Liver (tissue), 9 donors: ENCODE results near the gene PIGO. TPM values are rescaled to one million over a fixed set of nuclear protein-coding genes. Genes with fewer than 3 reads are reported as not detected.

Experiments
- DNase-seq: peaks from one replicate; pipeline ENCODE4 v3.0.0-alpha.2; 2017; ENCODE audit warnings: low spot score
- H3K27ac ChIP-seq, 2 donors: one replicate each; pipeline ENCODE4 v1.7.0; 2013; ENCODE audit warnings: inconsistent platforms in 2 of 2, low read length in 2 of 2, control low read depth in 1 of 2, low read depth in 1 of 2, mild to moderate bottlenecking in 1 of 2
- H3K27me3 ChIP-seq, 4 donors: one replicate each; pipeline versions ENCODE4 v1.6.1 to v1.7.0; 2013; ENCODE audit warnings: low read length in 3 of 4, inconsistent platforms in 1 of 4, mild to moderate bottlenecking in 1 of 4, moderate library complexity in 1 of 4; ENCODE audit not compliant: control insufficient read depth in 4 of 4, insufficient read depth in 4 of 4
- H3K36me3 ChIP-seq, 4 donors: one replicate each; pipeline versions ENCODE4 v1.6.1 to v1.7.0; 2013; ENCODE audit warnings: low read length in 3 of 4, mild to moderate bottlenecking in 3 of 4, low read depth in 1 of 4, moderate library complexity in 1 of 4; ENCODE audit not compliant: control insufficient read depth in 4 of 4, insufficient read depth in 3 of 4
- H3K4me1 ChIP-seq, 4 donors: one replicate each; pipeline versions ENCODE4 v1.6.1 to v1.7.0; 2013; ENCODE audit warnings: low read length in 3 of 4, mild to moderate bottlenecking in 3 of 4, moderate library complexity in 1 of 4; ENCODE audit not compliant: control insufficient read depth in 4 of 4, insufficient read depth in 4 of 4
- H3K4me3 ChIP-seq, 3 donors: one replicate each; pipeline versions ENCODE4 v1.6.1 to v1.7.0; 2013; ENCODE audit warnings: low read length in 3 of 3, control low read depth in 1 of 3, low read depth in 1 of 3, mild to moderate bottlenecking in 1 of 3
- H3K9ac ChIP-seq, 2 donors: one replicate each; pipeline ENCODE4 v1.7.0; 2013; ENCODE audit warnings: low read length in 2 of 2, mild to moderate bottlenecking in 2 of 2, moderate library complexity in 2 of 2, control low read depth in 1 of 2, low read depth in 1 of 2
- H3K9me3 ChIP-seq, 4 donors: one replicate each; pipeline versions ENCODE4 v1.6.1 to v1.7.0; 2013; ENCODE audit warnings: low read length in 3 of 4; ENCODE audit not compliant: control insufficient read depth in 4 of 4
- ATF3 ChIP-seq: IDR thresholded peaks from 2 replicates; pipeline ENCODE4 v1.6.1; 2016; ENCODE audit warnings: antibody characterized with exemption
- CTCF ChIP-seq: fragments of 150-350 bp; IDR thresholded peaks from 2 replicates; pipeline ENCODE4 v1.5.1; 2017; ENCODE audit warnings: improper control_type of control experiment, low read depth, low read length; ENCODE audit not compliant: missing input control
- EGR1 ChIP-seq, 2 donors: IDR thresholded peaks; 2 replicates each; pipeline ENCODE4 v1.6.1; 2016 to 2018; ENCODE audit warnings: antibody characterized with exemption in 2 of 2, low read depth in 2 of 2
- FOXA2 ChIP-seq: IDR thresholded peaks from 2 replicates; pipeline ENCODE4 v1.6.1; 2016; ENCODE audit warnings: antibody characterized with exemption
- GABPA ChIP-seq, 2 donors: IDR thresholded peaks in 1 of 2; conservative IDR thresholded peaks in 1 of 2; 2 replicates each; pipeline ENCODE4 v1.6.1; 2016; ENCODE audit warnings: antibody characterized with exemption in 2 of 2, mild to moderate bottlenecking in 1 of 2, moderate library complexity in 1 of 2
- HNF4A ChIP-seq, 2 donors: conservative IDR thresholded peaks; 2 replicates each; pipeline ENCODE4 v1.6.1; 2016; ENCODE audit warnings: antibody characterized with exemption in 2 of 2, mild to moderate bottlenecking in 2 of 2
- HNF4G ChIP-seq: IDR thresholded peaks from 2 replicates; pipeline ENCODE4 v1.6.1; 2016; ENCODE audit warnings: antibody characterized with exemption
- MAX ChIP-seq: IDR thresholded peaks from 2 replicates; pipeline ENCODE4 v1.6.1; 2016; ENCODE audit warnings: antibody characterized with exemption
- NR2F2 ChIP-seq: IDR thresholded peaks from 2 replicates; pipeline ENCODE4 v1.6.1; 2016; ENCODE audit warnings: antibody characterized with exemption
- RAD21 ChIP-seq, 2 donors: IDR thresholded peaks; 2 replicates each; pipeline ENCODE4 v1.6.1; 2016; ENCODE audit warnings: antibody characterized with exemption in 2 of 2, mild to moderate bottlenecking in 2 of 2
- REST ChIP-seq: IDR thresholded peaks from 2 replicates; pipeline ENCODE4 v1.6.1; 2016; ENCODE audit warnings: antibody characterized with exemption, mild to moderate bottlenecking
- RXRA ChIP-seq, 2 donors: IDR thresholded peaks; 2 replicates each; pipeline ENCODE4 v1.6.1; 2017 to 2018; ENCODE audit warnings: antibody characterized with exemption in 2 of 2, mild to moderate bottlenecking in 1 of 2
- TAF1 ChIP-seq: conservative IDR thresholded peaks from 2 replicates; pipeline ENCODE4 v1.6.1; 2016; ENCODE audit warnings: antibody characterized with exemption, mild to moderate bottlenecking
- YY1 ChIP-seq: IDR thresholded peaks from 2 replicates; pipeline ENCODE4 v1.6.1; 2016; ENCODE audit warnings: antibody characterized with exemption, mild to moderate bottlenecking
- ZBTB33 ChIP-seq: IDR thresholded peaks from 2 replicates; pipeline ENCODE4 v1.6.1; 2016; ENCODE audit warnings: antibody characterized with exemption
- WGBS: extraction: QIAGEN DNeasy Blood & Tissue Kit; methylation state at CpG from one replicate; pipeline ENCODE4 v1.1.7; 2013; 5-methylcytosine and 5-hydroxymethylcytosine counted together
- polyA plus RNA-seq, 2 donors: library from polyadenylated mRNA; stranded (reverse) in 1 of 2; unstranded in 1 of 2; fragments of 200-250 nt in 1 of 2; fragments of >200 nt in 1 of 2; fragmentation: Nextera tagmentation in 1 of 2; extraction: Ambion mirVana in 1 of 2; gene quantifications; one replicate each; pipeline versions ENCODE4 v1.2.1 to v1.2.3, GENCODE V29; 2013 to 2015
- total RNA-seq, 2 donors: library from RNA; depleted of rRNA; stranded (reverse); fragments of >200 nt; gene quantifications; one replicate each; pipeline ENCODE4 v1.2.3, GENCODE V29; 2014
- donor health status: healthy.
- donor health status: healthy.
- donor health status: healthy.
- donor health status: healthy.
- donor health status: healthy.

The PIGO gene
- total and polyA plus RNA-seq, 4 donors, result 10.5 to 16.0 (median 15.5) TPM

- no peak overlapping the region for H3K4me3 ChIP-seq
- no peaks in the 10 kb centered on the region for H3K27me3 ChIP-seq
- H3K9ac ChIP-seq, result no peak overlapping the region
- peaks cover 0 to 11% (median 5%) of the 10 kb centered on the region in 4 donors for H3K4me1 ChIP-seq
- WGBS, result 88% methylated on average over 6 of the region's 6 CpGs
- no peak overlapping the region for H3K27ac ChIP-seq
- H3K9me3 ChIP-seq, result no peaks in the 10 kb centered on the region
- no peak for DNase-seq
- TF ChIP-seq HNF4G, result no peak
- no peak for TF ChIP-seq RAD21 (IDR thresholded peaks at IDR 0.05)
- no peak for TF ChIP-seq HNF4A (conservative IDR thresholded peaks at IDR 0.05)
- no peak for TF ChIP-seq CTCF
- TF ChIP-seq REST, result no peak
- no peak for TF ChIP-seq NR2F2
- TF ChIP-seq MAX, result no peak
- TF ChIP-seq TAF1, result no peak
- TF ChIP-seq GABPA (IDR thresholded peaks at IDR 0.05 in 1 of 2, conservative IDR thresholded peaks at IDR 0.05 in 1 of 2), result no peak
- TF ChIP-seq EGR1 (IDR thresholded peaks at IDR 0.05; ENCODE audit: low read depth in 2 of 2), result no peak
- no peak for TF ChIP-seq RXRA (IDR thresholded peaks at IDR 0.05)
- H3K36me3 ChIP-seq, result no peaks in the 10 kb centered on the region
Measured at GRCh38 chr9:35134920-35135319, 38.5 kb upstream of the PIGO start.

- no peaks in the 10 kb centered on the region for H3K9me3 ChIP-seq
- peak overlapping the region; percentile 89 to 93 for H3K27ac ChIP-seq
- peak; percentile 87 for DNase-seq
- no peaks in the 10 kb centered on the region for H3K27me3 ChIP-seq
- H3K4me3 ChIP-seq, result peak overlapping the region; percentile 57 to 81 (median 72)
- H3K36me3 ChIP-seq, result no peaks in the 10 kb centered on the region
- H3K9ac ChIP-seq, result peak overlapping the region; percentile 61 to 74
- TF ChIP-seq ZBTB33 (no peak), FOXA2 (no peak), RAD21 (IDR thresholded peaks at IDR 0.05) (peak; percentile 93 to 96), TAF1 (no peak), CTCF (peak; percentile 98), YY1 (peak; percentile 66), HNF4A (conservative IDR thresholded peaks at IDR 0.05) (peak in 1 of 2 donors; percentile 17), HNF4G (no peak), NR2F2 (peak; percentile 17), GABPA (IDR thresholded peaks at IDR 0.05 in 1 of 2, conservative IDR thresholded peaks at IDR 0.05 in 1 of 2) (no peak), ATF3 (no peak), RXRA (IDR thresholded peaks at IDR 0.05) (peak; percentile 16 to 56)
- H3K4me1 ChIP-seq, result peaks cover 8 to 45% (median 31%) of the 10 kb centered on the region in 4 donors
- WGBS, result 16% methylated on average over 30 of the region's 30 CpGs
Measured at GRCh38 chr9:35116898-35117551, 20.6 kb upstream of the PIGO start.
